ENCODE results near the gene KRTAP5-1. TPM values are rescaled to one million over a fixed set of nuclear protein-coding genes. Genes with fewer than 3 reads are reported as not detected.
"Not testable (repeated sequence)": the region's sequence is repeated elsewhere in the genome, so short reads cannot be mapped to it uniquely, and the experiment has no call there.

Gene KRTAP5-1
- total RNA-seq, 2 donors from 2014 or later, result not detected

- H3K27ac ChIP-seq, result no peak overlapping the region
- 77% methylated on average over 6 of the region's 6 CpGs for WGBS
Measured at GRCh38 chr11:1576825-1577224, 8.3 kb downstream of the KRTAP5-1 start.

GRCh38 chr11:1575756-1576155 lies 9.3 kb downstream of the KRTAP5-1 start:
- 77% methylated on average over 16 of the region's 16 CpGs for WGBS
- intact Hi-C loops (cut with DNase I), result loop anchor here (2.0 kb wide), 1 partner anchor 29 kb away; no protein-coding TSS in a partner anchor
- not testable (repeated sequence) for H3K27ac ChIP-seq; H3K36me3 ChIP-seq; H3K27me3 ChIP-seq (replicated peaks; ENCODE audit: insufficient read depth); H3K4me3 ChIP-seq; DNase-seq (ENCODE audit: low spot score); H3K9me3 ChIP-seq; H3K4me1 ChIP-seq (replicated peaks)

More at GRCh38 chr11:1576825-1577224, 8.3 kb downstream of the KRTAP5-1 start:
- DNase-seq (ENCODE audit: low spot score), result no peak
- TF ChIP-seq CTCF (IDR thresholded peaks at IDR 0.05) (no peak), POLR2AphosphoS5 (IDR thresholded peaks at IDR 0.05) (no peak), POLR2A (IDR thresholded peaks at IDR 0.05) (no peak)
- no peak overlapping the region for H3K4me3 ChIP-seq
- peaks cover 9% of the 10 kb centered on the region for H3K4me1 ChIP-seq (replicated peaks)
- no peaks in the 10 kb centered on the region for H3K27me3 ChIP-seq (replicated peaks; ENCODE audit: insufficient read depth)
- intact Hi-C loops (cut with DNase I), result no loop called here
- no peaks in the 10 kb centered on the region for H3K36me3 ChIP-seq
- H3K9me3 ChIP-seq, result no peaks in the 10 kb centered on the region

GRCh38 chr11:1574933-1575242 lies 10.2 kb downstream of the KRTAP5-1 start:
- intact Hi-C loops (cut with DNase I), result loop anchor here (2.0 kb wide), 1 partner anchor 28 kb away; no protein-coding TSS in a partner anchor
- no peaks in the 10 kb centered on the region for H3K27me3 ChIP-seq (replicated peaks; ENCODE audit: insufficient read depth)
- peaks cover 9% of the 10 kb centered on the region for H3K4me1 ChIP-seq (replicated peaks)
- H3K36me3 ChIP-seq, result no peaks in the 10 kb centered on the region
- peak overlapping the region in 1 of 2 donors; percentile 40 for H3K4me3 ChIP-seq
- H3K27ac ChIP-seq, result no peak overlapping the region
- WGBS, result 15% methylated on average over 7 of the region's 7 CpGs
- no peak for DNase-seq (ENCODE audit: low spot score)
- TF ChIP-seq POLR2AphosphoS5 (IDR thresholded peaks at IDR 0.05) (no peak), POLR2A (IDR thresholded peaks at IDR 0.05) (no peak), CTCF (IDR thresholded peaks at IDR 0.05) (no peak)
- no peaks in the 10 kb centered on the region for H3K9me3 ChIP-seq

GRCh38 chr11:1574238-1574932 lies 10.7 kb downstream of the KRTAP5-1 start:
- Histone ChIP-seq H3K27me3 (replicated peaks; ENCODE audit: insufficient read depth) (no peaks in the 10 kb centered on the region), H3K9me3 (no peaks in the 10 kb centered on the region), H3K4me3 (peak overlapping the region; percentile 17 to 40), H3K36me3 (no peaks in the 10 kb centered on the region), H3K4me1 (replicated peaks) (peaks cover 9% of the 10 kb centered on the region), H3K27ac (peak overlapping the region in 1 of 2 donors; percentile 14)
- no peak for TF ChIP-seq POLR2AphosphoS5 (IDR thresholded peaks at IDR 0.05)
- no peak for TF ChIP-seq POLR2A (IDR thresholded peaks at IDR 0.05)
- TF ChIP-seq CTCF (IDR thresholded peaks at IDR 0.05), result peak; percentile 70 to 96 (median 89)
- intact Hi-C loops (cut with DNase I), result loop anchor here (2.0 kb wide), 1 partner anchor 28 kb away; no protein-coding TSS in a partner anchor
- peak; percentile 46 for DNase-seq (ENCODE audit: low spot score)
- 1% methylated on average over 43 of the region's 64 CpGs for WGBS

- intact Hi-C loops (cut with DNase I), result loop anchor here (2.0 kb wide), 1 partner anchor 27 kb away; no protein-coding TSS in a partner anchor
- no peaks in the 10 kb centered on the region for H3K27me3 ChIP-seq (replicated peaks; ENCODE audit: insufficient read depth)
- TF ChIP-seq CTCF (IDR thresholded peaks at IDR 0.05) (no peak), POLR2A (IDR thresholded peaks at IDR 0.05) (no peak), POLR2AphosphoS5 (IDR thresholded peaks at IDR 0.05) (no peak)
- H3K4me1 ChIP-seq (replicated peaks), result peaks cover 9% of the 10 kb centered on the region
- DNase-seq (ENCODE audit: low spot score), result peak; percentile 26
- H3K9me3 ChIP-seq, result no peaks in the 10 kb centered on the region
- no peak overlapping the region for H3K4me3 ChIP-seq
- WGBS, result 22% methylated on average over 7 of the region's 7 CpGs
- no peaks in the 10 kb centered on the region for H3K36me3 ChIP-seq
- H3K27ac ChIP-seq, result peak overlapping the region in 1 of 2 donors; percentile 14
Measured at GRCh38 chr11:1573903-1574237, 11.2 kb downstream of the KRTAP5-1 start.

All from prostate gland (tissue), 2 donors.